CD4-positive, alpha-beta T cell treated with Interleukin-10 for 1 hour (primary cell): ENCODE data around the gene IGFBP6.

Source experiments
- DNase-seq: peaks from one replicate; pipeline ENCODE4 v3.0.0-alpha.2; 2020

The IGFBP6 gene

GRCh38 chr12:53122961-53123468 is 25.5 kb downstream of the IGFBP6 start:
- no peak for DNase-seq

GRCh38 chr12:53123578-53124351 is 26.3 kb downstream of the IGFBP6 start:
- no peak for DNase-seq

- DNase-seq, result no peak
Observed at GRCh38 chr12:53124352-53124723, 26.9 kb downstream of the IGFBP6 start.

- DNase-seq, result no peak
Observed at GRCh38 chr12:53127169-53127568, 29.7 kb downstream of the IGFBP6 start.

GRCh38 chr12:53128780-53129569 is 31.5 kb downstream of the IGFBP6 start:
- no peak for DNase-seq

GRCh38 chr12:53131844-53132243 is 34.4 kb downstream of the IGFBP6 start:
- no peak for DNase-seq

- DNase-seq, result no peak
Observed at GRCh38 chr12:53133722-53134121, 36.3 kb downstream of the IGFBP6 start.

- no peak for DNase-seq
Observed at GRCh38 chr12:53143355-53143754, 45.9 kb downstream of the IGFBP6 start.

- DNase-seq, result no peak
Observed at GRCh38 chr12:53145383-53146260, 48.2 kb downstream of the IGFBP6 start.

- no peak for DNase-seq
Observed at GRCh38 chr12:53147181-53147580, 49.7 kb downstream of the IGFBP6 start.

GRCh38 chr12:53147653-53148052 is 50.2 kb downstream of the IGFBP6 start:
- no peak for DNase-seq

- DNase-seq, result no peak
Observed at GRCh38 chr12:53151039-53151438, 53.6 kb downstream of the IGFBP6 start.
